Mononuclear cell (primary cell): ENCODE results near the gene GLTPD2. TPM values are rescaled to one million over a fixed set of nuclear protein-coding genes. Genes with fewer than 3 reads are reported as not detected.
A peak's percentile ranks its signal among the peaks of the same experiment; 100 is the strongest.
"Not testable (repeated sequence)": the region's sequence is repeated elsewhere in the genome, so short reads cannot be mapped to it uniquely, and the experiment has no call there.

Experiments used
- H3K27me3 ChIP-seq: 2 replicates; pipeline ENCODE4 v1.6.0; 2011; ENCODE audit warnings: low read length, control low read depth; ENCODE audit not compliant: insufficient read depth
- H3K4me1 ChIP-seq: 2 replicates; pipeline ENCODE4 v1.5.1; 2011; ENCODE audit warnings: mild to moderate bottlenecking, low read length, control low read depth; ENCODE audit not compliant: insufficient read depth
- H3K4me3 ChIP-seq: 2 replicates; pipeline ENCODE4 v1.5.1; 2011; ENCODE audit warnings: mild to moderate bottlenecking, low read length, moderate library complexity
- H3K9me3 ChIP-seq: 2 replicates; pipeline ENCODE4 v1.5.1; 2011; ENCODE audit warnings: low read depth, mild to moderate bottlenecking, control low read depth, low read length
- total RNA-seq: library from RNA; depleted of rRNA; stranded (reverse); fragments of >200 nt; gene quantifications from one replicate; pipeline ENCODE4 v1.2.3, GENCODE V29; 2012

Gene GLTPD2
- total RNA-seq, 1 donor = not detected

DNA sequence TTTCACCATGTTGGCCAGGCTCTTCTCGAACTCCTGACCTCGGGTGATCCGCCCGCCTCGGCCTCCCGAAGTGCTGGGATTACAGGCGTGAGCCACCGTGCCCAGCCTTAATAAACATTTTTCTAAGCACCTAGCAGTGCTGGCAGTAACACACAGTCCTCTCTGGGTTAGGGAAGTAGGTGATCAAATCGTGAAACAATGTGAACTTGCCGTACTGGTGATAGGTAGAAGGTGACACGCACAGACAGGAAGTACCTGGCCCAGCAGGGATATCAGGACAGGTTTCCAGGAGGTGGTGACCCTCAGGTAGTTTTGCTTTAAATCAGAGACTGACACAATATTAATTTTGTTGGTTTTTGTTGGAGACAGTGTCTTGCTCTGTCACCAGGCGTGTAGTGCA lies 22.7 kb downstream of the GLTPD2 start:
- H3K4me3 ChIP-seq = no peak overlapping the region
- H3K9me3 ChIP-seq = no peaks in the 10 kb centered on the region
- H3K4me1 ChIP-seq = peaks cover 12% of the 10 kb centered on the region
- no peaks in the 10 kb centered on the region for H3K27me3 ChIP-seq

DNA sequence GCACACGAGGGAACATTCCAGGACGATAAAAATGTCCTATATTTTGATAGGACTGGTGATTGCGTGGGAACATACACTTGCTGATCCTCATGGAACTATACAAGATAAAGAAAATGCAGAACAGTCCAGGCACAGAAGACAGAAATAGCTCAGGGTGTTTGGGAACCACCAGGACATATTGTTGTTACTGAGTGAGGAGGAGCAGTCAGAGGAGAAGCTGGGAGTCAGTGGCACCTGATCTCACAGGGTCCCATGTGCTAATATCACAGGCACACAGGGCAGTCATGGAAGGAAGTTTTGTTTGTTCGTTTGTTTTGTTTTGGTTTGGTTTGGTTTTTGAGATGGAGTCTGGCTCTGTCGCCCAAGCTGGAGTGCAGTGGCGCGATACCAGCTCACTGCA lies 23.9 kb downstream of the GLTPD2 start:
- Histone ChIP-seq H3K4me3 (no peak overlapping the region), H3K4me1 (peaks cover 7% of the 10 kb centered on the region), H3K9me3 (no peaks in the 10 kb centered on the region), H3K27me3 (no peaks in the 10 kb centered on the region)

DNA sequence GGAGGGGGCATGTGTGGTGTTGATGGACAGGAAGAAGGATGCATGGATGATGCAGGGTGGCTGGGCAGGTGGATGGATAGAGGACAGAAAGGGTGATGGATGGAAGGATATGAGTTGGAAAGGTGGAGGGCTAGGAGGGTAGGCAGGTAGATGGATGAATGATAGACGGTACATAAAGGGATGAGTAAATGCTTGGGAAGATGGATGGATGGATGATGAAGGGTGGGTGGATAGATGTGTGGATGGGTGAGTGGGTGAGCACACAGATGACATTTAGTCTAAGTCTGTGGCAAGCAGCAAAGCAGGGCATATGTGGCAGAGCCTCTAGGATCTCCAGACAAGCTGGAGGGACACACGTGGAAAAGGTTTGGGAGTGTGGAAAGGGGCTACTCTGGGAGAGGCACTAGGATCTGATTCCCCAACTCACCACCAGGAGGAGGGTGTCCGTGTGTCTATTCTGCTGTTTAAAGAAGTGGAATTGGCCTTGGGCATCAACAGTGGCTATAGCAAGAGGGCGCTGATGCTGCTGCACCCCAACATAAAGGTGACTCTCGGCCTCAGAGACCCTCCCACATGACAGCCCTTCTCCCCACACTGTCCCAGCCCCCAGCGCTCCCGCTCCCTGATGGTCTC lies 26.4 kb downstream of the GLTPD2 start:
- Histone ChIP-seq H3K4me1 (no peaks in the 10 kb centered on the region), H3K27me3 (no peaks in the 10 kb centered on the region), H3K4me3 (no peak overlapping the region), H3K9me3 (no peaks in the 10 kb centered on the region)

- H3K4me3 ChIP-seq = no peak overlapping the region
- no peaks in the 10 kb centered on the region for H3K27me3 ChIP-seq
- no peaks in the 10 kb centered on the region for H3K9me3 ChIP-seq
- H3K4me1 ChIP-seq = no peaks in the 10 kb centered on the region
Observed at GRCh38 chr17:4816826-4817225, 28.1 kb downstream of the GLTPD2 start.

GRCh38 chr17:4818276-4818675 lies 29.5 kb downstream of the GLTPD2 start:
- H3K4me3 ChIP-seq = no peak overlapping the region
- no peaks in the 10 kb centered on the region for H3K4me1 ChIP-seq
- no peaks in the 10 kb centered on the region for H3K27me3 ChIP-seq
- no peaks in the 10 kb centered on the region for H3K9me3 ChIP-seq

DNA sequence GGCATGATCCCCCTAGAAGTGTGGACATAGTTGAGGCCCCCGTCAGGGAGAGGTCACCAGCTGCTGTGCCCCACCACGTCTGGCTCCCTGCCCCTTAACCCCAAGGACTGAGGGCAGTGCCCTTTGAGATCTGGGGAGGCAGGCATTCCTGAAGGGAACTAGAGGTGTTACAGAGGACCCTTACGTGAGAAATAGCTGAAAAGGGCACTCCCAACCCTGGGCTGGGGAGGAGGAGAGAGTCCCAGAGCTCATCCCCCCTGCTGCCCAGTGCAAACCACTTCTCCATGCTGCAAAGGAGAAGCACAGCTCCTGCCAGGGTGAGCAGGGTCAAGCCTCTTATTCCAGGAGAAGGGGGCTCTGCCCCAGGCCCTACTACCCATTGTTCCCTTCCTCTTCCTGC lies 34.1 kb downstream of the GLTPD2 start:
- H3K4me3 ChIP-seq = no peak overlapping the region
- no peaks in the 10 kb centered on the region for H3K27me3 ChIP-seq
- no peaks in the 10 kb centered on the region for H3K4me1 ChIP-seq
- H3K9me3 ChIP-seq = no peaks in the 10 kb centered on the region

DNA sequence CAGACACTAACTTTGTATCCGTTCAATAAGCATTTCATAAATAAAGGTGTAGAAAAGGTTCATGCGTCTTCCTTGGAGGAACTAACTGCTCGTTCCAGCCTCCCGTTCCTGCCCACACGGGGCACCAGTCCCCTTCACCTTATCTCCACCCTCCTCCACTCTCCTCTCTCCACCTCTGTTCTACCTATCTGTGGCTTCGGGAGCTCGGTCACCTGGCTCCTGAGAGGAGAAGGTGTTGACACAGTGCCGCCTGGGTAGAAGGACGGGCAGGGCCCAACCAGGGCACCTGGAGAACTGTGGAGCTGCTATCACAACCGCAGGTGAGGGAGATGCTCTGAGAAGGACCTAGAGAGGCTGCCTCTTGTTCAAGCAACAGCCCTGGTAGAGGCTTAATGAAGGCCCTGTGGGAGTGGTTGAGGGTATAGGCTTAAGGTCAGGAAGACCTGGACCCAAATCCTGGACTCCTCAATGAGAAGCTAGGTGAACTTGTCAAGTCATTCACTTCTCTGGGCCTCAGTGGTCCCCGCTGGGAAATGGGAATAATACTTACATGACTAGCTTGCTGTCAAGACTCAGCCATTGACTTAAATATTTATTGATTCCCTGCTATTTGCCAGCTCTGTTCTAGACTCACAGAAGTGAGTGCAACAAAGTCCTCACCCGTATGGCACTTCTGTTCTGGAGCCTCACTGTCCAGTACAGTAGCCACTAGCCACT lies 34.8 kb downstream of the GLTPD2 start:
- H3K4me1 ChIP-seq = no peaks in the 10 kb centered on the region
- H3K4me3 ChIP-seq = no peak overlapping the region
- no peaks in the 10 kb centered on the region for H3K27me3 ChIP-seq
- H3K9me3 ChIP-seq = no peaks in the 10 kb centered on the region

DNA sequence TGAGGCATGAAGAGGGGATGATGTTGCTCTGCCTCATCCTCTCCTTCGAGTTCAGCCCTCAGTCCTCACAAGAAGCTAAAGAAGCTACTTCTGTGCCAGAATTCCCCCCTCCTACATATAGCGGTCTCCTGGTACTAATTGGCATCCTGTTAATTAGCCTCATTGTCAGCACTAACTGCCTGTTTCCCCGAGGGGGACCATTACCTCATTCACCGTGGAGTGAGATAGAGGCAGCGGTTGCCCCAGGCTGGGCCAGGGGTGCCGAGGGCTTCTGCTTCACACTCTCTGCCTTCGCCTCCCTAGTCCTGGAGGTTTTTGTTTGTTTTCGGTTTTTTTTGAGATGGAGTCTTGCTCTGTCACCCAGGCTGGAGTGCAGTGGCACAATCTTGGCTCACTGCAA lies 38.6 kb downstream of the GLTPD2 start:
- H3K9me3 ChIP-seq = no peaks in the 10 kb centered on the region
- H3K27me3 ChIP-seq = no peaks in the 10 kb centered on the region
- no peaks in the 10 kb centered on the region for H3K4me1 ChIP-seq
- no peak overlapping the region for H3K4me3 ChIP-seq

DNA sequence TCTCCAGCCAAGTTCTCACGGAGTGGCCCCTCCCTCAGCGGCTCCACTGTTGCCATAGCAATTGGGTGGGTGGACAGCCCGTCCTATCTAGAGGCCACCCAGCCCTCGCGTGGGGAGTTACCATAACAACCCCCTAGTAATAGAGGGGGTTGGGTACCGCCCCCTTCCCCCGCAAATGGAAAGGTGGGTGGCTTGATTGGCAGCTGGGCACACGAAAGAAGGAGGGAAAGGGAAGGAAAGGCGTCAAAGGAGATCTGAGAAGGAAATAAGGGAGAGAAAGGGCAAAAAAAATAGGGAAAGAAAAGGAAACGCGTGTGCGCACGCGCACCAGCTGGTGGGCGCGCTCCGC lies 44.0 kb downstream of the GLTPD2 start:
- H3K9me3 ChIP-seq = not testable (repeated sequence)
- peak overlapping the region; percentile 78 for H3K4me3 ChIP-seq

GRCh38 chr17:4833178-4833940 lies 44.6 kb downstream of the GLTPD2 start, which contains the start of gene MINK1:
Gene MINK1 (plus strand): TSS chr17:4833340. CDS start chr17:4833584, 244 bp downstream.
- H3K4me3 ChIP-seq = peak within 1 kb of the TSS; percentile 78
- no peaks in the 10 kb centered on the region for H3K9me3 ChIP-seq
- no peaks in the 10 kb centered on the region for H3K27me3 ChIP-seq
- peaks cover 30% of the 10 kb centered on the region for H3K4me1 ChIP-seq

More for the DNA sequence above, 44.0 kb downstream of the GLTPD2 start:
- peaks cover 30% of the 10 kb centered on the region for H3K4me1 ChIP-seq
- not testable (repeated sequence) for H3K27me3 ChIP-seq

GRCh38 chr17:4833941-4834680 lies 45.3 kb downstream of the GLTPD2 start:
- Histone ChIP-seq H3K9me3 (no peaks in the 10 kb centered on the region), H3K4me3 (peak overlapping the region; percentile 78), H3K27me3 (no peaks in the 10 kb centered on the region), H3K4me1 (peaks cover 30% of the 10 kb centered on the region)

DNA sequence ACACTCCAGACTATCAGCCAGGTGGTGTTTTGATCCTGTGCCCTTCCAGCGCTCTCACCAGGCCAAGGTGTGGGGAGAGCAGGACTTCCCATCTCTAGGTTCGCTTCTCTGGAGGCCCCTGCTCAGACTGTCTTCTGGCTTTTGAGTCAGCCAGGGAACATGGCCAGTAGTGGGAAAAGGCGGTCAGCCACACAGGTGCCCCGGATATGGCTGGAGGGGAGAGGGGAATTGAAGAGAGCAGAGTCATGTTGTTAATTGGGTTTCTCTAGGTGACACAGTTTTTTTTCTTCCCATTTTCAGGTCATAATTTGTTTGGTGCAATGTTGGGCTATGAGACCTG lies 45.9 kb downstream of the GLTPD2 start:
- H3K4me1 ChIP-seq = peaks cover 30% of the 10 kb centered on the region
- H3K9me3 ChIP-seq = no peaks in the 10 kb centered on the region
- H3K4me3 ChIP-seq = no peak overlapping the region
- no peaks in the 10 kb centered on the region for H3K27me3 ChIP-seq

DNA sequence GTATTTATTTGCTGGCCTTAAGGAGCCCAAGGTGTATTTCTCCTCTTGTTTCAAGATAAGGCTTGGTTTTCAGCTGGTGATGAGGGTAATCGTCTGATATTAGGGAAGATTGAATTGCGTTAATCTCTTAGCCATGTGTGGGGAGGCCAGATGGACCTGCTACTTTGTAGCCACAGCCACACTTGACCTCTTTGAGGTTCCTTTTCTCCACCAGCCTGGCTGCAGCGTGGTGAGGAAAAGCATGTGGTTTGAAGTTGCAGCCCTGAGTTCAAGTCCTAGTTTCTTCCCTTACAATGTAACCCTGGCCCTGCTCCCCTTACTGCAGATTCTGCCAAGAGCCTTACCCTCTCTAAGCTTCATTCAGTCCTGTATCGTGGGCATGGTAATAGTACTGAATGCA lies 47.5 kb downstream of the GLTPD2 start:
- no peaks in the 10 kb centered on the region for H3K27me3 ChIP-seq
- peaks cover 42% of the 10 kb centered on the region for H3K4me1 ChIP-seq
- H3K9me3 ChIP-seq = no peaks in the 10 kb centered on the region
- no peak overlapping the region for H3K4me3 ChIP-seq

- Histone ChIP-seq H3K9me3 (no peaks in the 10 kb centered on the region), H3K4me3 (no peak overlapping the region), H3K4me1 (peaks cover 50% of the 10 kb centered on the region), H3K27me3 (no peaks in the 10 kb centered on the region)
Observed at GRCh38 chr17:4837471-4838308, 48.9 kb downstream of the GLTPD2 start.
